HG03045 (cell line): ENCODE results near the gene ZDHHC11B.

Source experiments
- ATAC-seq: cut with Tn5 transposase; IDR thresholded peaks from one replicate; pipeline ENCODE4 v1.9.1; 2021; ENCODE audit warnings: mild to moderate bottlenecking, moderate library complexity; ENCODE audit not compliant: unreplicated experiment

The ZDHHC11B gene

DNA sequence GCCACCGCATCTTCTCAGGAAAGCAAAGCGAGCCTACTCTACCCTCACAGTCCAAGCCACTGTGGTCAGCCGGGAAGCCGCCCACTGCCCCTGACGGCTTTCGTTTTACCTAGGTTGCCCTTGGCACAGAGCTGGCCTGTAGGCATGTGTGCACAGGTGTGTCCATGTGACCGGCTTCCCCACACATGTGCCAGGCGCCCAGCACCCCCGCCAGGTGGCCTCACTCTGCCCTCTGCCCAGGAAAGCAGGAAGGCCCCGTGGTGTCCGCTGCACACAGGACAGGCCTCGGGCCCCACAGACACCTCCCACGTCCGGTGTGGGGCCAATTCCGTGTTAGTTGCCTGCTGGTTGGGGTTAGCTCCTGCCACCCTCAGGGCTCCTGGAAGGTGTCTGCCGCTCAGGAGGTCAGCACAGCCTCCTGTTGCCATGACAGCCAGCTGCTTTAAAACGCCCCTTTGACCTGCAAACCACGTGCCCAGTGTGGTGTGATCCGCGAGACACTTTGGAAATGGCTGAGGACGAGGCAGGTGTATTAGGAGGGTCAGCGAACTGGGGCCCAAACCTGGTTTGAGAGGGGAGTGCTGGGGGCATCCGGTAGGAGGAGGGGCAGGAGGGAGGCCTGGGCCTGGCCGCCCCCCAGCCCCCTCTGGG lies 120.1 kb downstream of the ZDHHC11B start:
- no peak for ATAC-seq

GRCh38 chr5:663436-664342 lies 120.8 kb downstream of the ZDHHC11B start:
- no peak for ATAC-seq

- ATAC-seq: no peak
These were observed 121.6 kb downstream of the ZDHHC11B start for GRCh38 chr5:662751-663435.

GRCh38 chr5:661891-662750 lies 122.4 kb downstream of the ZDHHC11B start:
- no peak for ATAC-seq

GRCh38 chr5:660491-661030 lies 124.0 kb downstream of the ZDHHC11B start:
- no peak for ATAC-seq
